Left lung (tissue), 10 donors: Measurements from ENCODE around the gene KLHL25. TPM values are rescaled to one million over a fixed set of nuclear protein-coding genes. Genes with fewer than 3 reads are reported as not detected.

Source experiments
- ATAC-seq: fragments of 200-7000 bp; cut with Tn5 transposase; one replicate; pipeline ENCODE4 v1.9.1; 2020; ENCODE audit warnings: moderate library complexity
- DNase-seq, 4 donors: peaks; one replicate each; pipeline ENCODE4 v3.0.0-alpha.2; 2013 to 2020
- H3K27ac ChIP-seq, 2 donors: fragments of 200-600 bp; sonication (generic) in 1 of 2; one replicate each; pipeline versions ENCODE4 v1.5.0 to v1.8.0; 2020 to 2021
- H3K27me3 ChIP-seq, 2 donors: fragments of 200-600 bp; sonication (generic) in 1 of 2; one replicate each; pipeline versions ENCODE4 v1.5.0 to v1.8.0; 2020 to 2021
- H3K36me3 ChIP-seq, 2 donors: fragments of 200-600 bp; sonication (generic) in 1 of 2; one replicate each; pipeline versions ENCODE4 v1.5.0 to v1.8.0; 2020 to 2021
- H3K4me1 ChIP-seq, 2 donors: fragments of 200-600 bp; one replicate each; pipeline ENCODE4 v1.8.0; 2021
- H3K4me3 ChIP-seq, 2 donors: fragments of 200-600 bp; sonication (generic) in 1 of 2; one replicate each; pipeline versions ENCODE4 v1.5.0 to v1.8.0; 2020 to 2021; ENCODE audit warnings: mild to moderate bottlenecking in 1 of 2
- H3K9me3 ChIP-seq, 2 donors: fragments of 200-600 bp; sonication (generic) in 1 of 2; one replicate each; pipeline versions ENCODE4 v1.5.0 to v1.8.0; 2020 to 2021
- intact Hi-C, 2 donors: fragments of 100-400 bp; cut with DNase I; formaldehyde crosslinking; loops; one replicate each; pipeline versions ENCODE4 v1.11.2 to v1.14.2; 2022
- microRNA-seq, 2 donors: library from miRNA; unstranded; fragments of <30 nt; microRNA quantifications; one replicate each; pipeline ENCODE4, GENCODE V29; 2019
- polyA plus RNA-seq, 6 donors: library from polyadenylated mRNA; unstranded; fragments of 120-200 nt; gene quantifications; one replicate each; pipeline ENCODE4 v1.2.1, GENCODE V29; 2013; ENCODE audit not compliant: insufficient read length in 6 of 6
- total RNA-seq, 2 donors: library from RNA; stranded (reverse); fragmentation: NEBNext Ultra II Directional; extraction: Animal tissue kit (Norgen Biotek cat#: 25700); gene quantifications; one replicate each; pipeline ENCODE4 v1.2.1, GENCODE V29; 2021
- TF ChIP-seq, protein P1 (sequence below), 2 donors: fragments of 200-600 bp; sonication (generic) in 1 of 2; IDR thresholded peaks; one replicate each; pipeline versions ENCODE4 v1.5.0 to v1.8.0; 2021; ENCODE audit warnings: antibody characterized with exemption in 2 of 2
- donor health status: DM: no; HTN: yes; CAD: no.
- donor health status: DM: no; HTN: no; CAD: no.

KLHL25 gene
- total and polyA plus RNA-seq, 8 donors = 4.4 to 7.9 (median 6.0) TPM

DNA sequence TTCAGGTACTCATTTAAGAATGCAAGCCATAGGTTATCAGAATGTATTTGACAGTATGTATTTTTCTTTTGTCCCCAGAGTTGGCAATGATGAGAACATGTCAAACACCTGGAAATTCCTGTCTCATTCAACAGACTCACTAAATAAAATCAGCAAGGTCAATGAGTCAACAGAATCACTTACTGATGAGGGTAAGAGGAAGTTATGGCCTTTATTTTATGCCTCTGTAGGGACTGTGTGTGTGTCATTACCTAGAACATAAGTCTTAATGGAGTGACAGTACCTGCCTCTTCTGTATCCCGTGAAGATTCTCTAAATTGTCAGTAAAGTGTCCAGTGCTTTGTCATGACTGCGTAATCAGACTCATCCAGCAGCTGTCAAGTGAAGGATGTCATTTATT is 77.5 kb downstream of the KLHL25 start:
- DNase-seq = no peak
- no peaks in the 10 kb centered on the region for H3K9me3 ChIP-seq
- H3K27ac ChIP-seq = no peak overlapping the region
- H3K4me3 ChIP-seq = no peak overlapping the region
- no peaks in the 10 kb centered on the region for H3K4me1 ChIP-seq
- H3K36me3 ChIP-seq = peaks cover 6 to 100% of the 10 kb centered on the region in 2 donors
- H3K27me3 ChIP-seq = no peaks in the 10 kb centered on the region
- TF ChIP-seq, protein P1, sequence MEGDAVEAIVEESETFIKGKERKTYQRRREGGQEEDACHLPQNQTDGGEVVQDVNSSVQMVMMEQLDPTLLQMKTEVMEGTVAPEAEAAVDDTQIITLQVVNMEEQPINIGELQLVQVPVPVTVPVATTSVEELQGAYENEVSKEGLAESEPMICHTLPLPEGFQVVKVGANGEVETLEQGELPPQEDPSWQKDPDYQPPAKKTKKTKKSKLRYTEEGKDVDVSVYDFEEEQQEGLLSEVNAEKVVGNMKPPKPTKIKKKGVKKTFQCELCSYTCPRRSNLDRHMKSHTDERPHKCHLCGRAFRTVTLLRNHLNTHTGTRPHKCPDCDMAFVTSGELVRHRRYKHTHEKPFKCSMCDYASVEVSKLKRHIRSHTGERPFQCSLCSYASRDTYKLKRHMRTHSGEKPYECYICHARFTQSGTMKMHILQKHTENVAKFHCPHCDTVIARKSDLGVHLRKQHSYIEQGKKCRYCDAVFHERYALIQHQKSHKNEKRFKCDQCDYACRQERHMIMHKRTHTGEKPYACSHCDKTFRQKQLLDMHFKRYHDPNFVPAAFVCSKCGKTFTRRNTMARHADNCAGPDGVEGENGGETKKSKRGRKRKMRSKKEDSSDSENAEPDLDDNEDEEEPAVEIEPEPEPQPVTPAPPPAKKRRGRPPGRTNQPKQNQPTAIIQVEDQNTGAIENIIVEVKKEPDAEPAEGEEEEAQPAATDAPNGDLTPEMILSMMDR (IDR thresholded peaks at IDR 0.05) = no peak
- ATAC-seq = no peak
- intact Hi-C loops = no loop called here

DNA sequence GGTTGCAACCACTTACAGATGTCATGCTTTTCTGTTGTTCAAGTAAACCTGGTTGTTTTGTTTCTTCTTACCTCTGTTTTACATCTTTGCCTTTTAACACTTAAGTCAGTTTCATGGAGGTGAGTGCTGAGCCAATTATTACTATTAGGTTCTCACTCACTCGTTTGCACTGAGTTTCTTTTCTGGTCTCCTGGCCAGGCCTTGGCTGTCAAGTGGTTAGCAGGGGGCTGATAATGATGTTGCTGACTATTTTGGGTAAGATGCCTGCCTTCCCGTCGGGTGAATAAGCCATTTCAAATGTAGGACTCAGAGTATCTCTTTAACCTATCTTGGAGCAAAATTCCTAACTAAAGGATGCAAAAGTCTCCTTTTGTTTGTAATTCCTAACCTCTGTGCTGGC is 78.5 kb downstream of the KLHL25 start:
- H3K4me3 ChIP-seq = no peak overlapping the region
- DNase-seq (no peak), ATAC-seq (no peak)
- H3K27ac ChIP-seq = peak overlapping the region in 1 of 2 donors; percentile 4
- no peaks in the 10 kb centered on the region for H3K27me3 ChIP-seq
- H3K36me3 ChIP-seq = peaks cover 10 to 100% of the 10 kb centered on the region in 2 donors
- no peaks in the 10 kb centered on the region for H3K9me3 ChIP-seq
- H3K4me1 ChIP-seq = no peaks in the 10 kb centered on the region
- intact Hi-C loops = no loop called here
- TF ChIP-seq, protein P1 (IDR thresholded peaks at IDR 0.05) = no peak

DNA sequence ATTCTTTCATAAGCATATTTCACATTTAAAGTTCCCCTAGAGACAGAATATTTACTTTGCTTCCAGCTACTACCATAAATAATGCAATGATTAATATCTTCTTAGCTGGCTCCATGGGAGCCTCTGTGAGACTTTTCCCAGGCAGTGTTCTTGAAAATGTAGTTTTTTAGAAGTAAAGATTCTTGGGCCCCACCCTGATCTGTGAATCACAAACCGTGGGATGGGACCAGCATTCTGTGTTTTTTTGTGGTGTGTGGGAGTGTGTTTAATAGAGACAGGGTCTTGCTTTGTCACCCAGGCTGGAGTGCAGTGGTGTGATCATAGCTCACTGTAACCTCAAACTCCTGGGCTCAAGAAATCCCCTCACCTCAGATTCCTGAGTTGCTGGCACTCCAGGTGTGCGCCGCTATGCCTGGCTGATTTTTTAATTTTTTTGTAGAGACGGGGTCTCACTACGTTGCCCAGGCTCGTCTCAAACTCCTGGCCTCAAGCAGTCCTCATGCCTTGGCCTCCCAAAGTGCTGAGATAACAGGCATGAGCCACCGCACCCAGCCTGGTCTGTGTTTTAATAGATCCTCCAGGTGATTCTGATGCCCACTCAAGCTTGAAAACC is 83.0 kb downstream of the KLHL25 start:
- no peak for ATAC-seq
- intact Hi-C loops = no loop called here
- peaks cover 4 to 91% of the 10 kb centered on the region in 2 donors for H3K36me3 ChIP-seq

GRCh38 chr15:85710340-85710842 is 84.3 kb downstream of the KLHL25 start:
- H3K4me1 ChIP-seq = peaks cover 26 to 40% of the 10 kb centered on the region in 2 donors
- no peak overlapping the region for H3K27ac ChIP-seq
- no peak overlapping the region for H3K4me3 ChIP-seq
- no peak for ATAC-seq
- H3K9me3 ChIP-seq = no peaks in the 10 kb centered on the region
- DNase-seq = no peak
- TF ChIP-seq, protein P1 (IDR thresholded peaks at IDR 0.05) = no peak
- no peaks in the 10 kb centered on the region for H3K27me3 ChIP-seq
- intact Hi-C loops = no loop called here
- peaks cover 4 to 86% of the 10 kb centered on the region in 2 donors for H3K36me3 ChIP-seq

More for the DNA sequence above, 83.0 kb downstream of the KLHL25 start:
- no peaks in the 10 kb centered on the region for H3K9me3 ChIP-seq
- H3K27ac ChIP-seq = no peak overlapping the region
- peaks cover 13 to 27% of the 10 kb centered on the region in 2 donors for H3K4me1 ChIP-seq
- DNase-seq = no peak
- TF ChIP-seq, protein P1 (IDR thresholded peaks at IDR 0.05) = no peak
- no peaks in the 10 kb centered on the region for H3K27me3 ChIP-seq
- no peak overlapping the region for H3K4me3 ChIP-seq

Small RNAs within 50 kb of the gene (microRNA-seq; reads per million reads assigned to microRNA genes)
- 0.27 to 0.50 reads per million in 2 donors for gene MIR1276
- gene MIR548AP = 0 reads per million in 2 donors
